NOMO-1 (cell line): ENCODE data around the gene ANKRD30A.
"Not testable (repeated sequence)": the region's sequence is repeated elsewhere in the genome, so short reads cannot be mapped to it uniquely, and the experiment has no call there.

Source experiments
- DNase-seq, 2 experiments: peaks; one replicate each; lab custom pipeline; 2025; ENCODE audit not compliant: unreplicated experiment in 2 of 2; lab: John Stamatoyannopoulos, UW

Gene ANKRD30A

GRCh38 chr10:37246637-37247036 is 121.2 kb downstream of the ANKRD30A start:
- DNase-seq, result no peak

GRCh38 chr10:37255837-37256236 is 130.4 kb downstream of the ANKRD30A start:
- DNase-seq, result not testable (repeated sequence)

GRCh38 chr10:37263304-37263703 is 137.9 kb downstream of the ANKRD30A start:
- no peak for DNase-seq

GRCh38 chr10:37268266-37268665 is 142.9 kb downstream of the ANKRD30A start:
- DNase-seq, result no peak

GRCh38 chr10:37269554-37270256 is 144.3 kb downstream of the ANKRD30A start:
- no peak for DNase-seq

GRCh38 chr10:37275216-37275777 is 149.9 kb downstream of the ANKRD30A start:
- no peak for DNase-seq

- no peak for DNase-seq
Observed at GRCh38 chr10:37285063-37285462, 159.7 kb downstream of the ANKRD30A start.

GRCh38 chr10:37289833-37290464 is 164.6 kb downstream of the ANKRD30A start:
- no peak for DNase-seq

GRCh38 chr10:37301271-37301670 is 175.9 kb downstream of the ANKRD30A start:
- DNase-seq, result no peak

GRCh38 chr10:37304036-37304435 is 178.6 kb downstream of the ANKRD30A start:
- no peak for DNase-seq

- no peak for DNase-seq
Observed at GRCh38 chr10:37314350-37314749, 189.0 kb downstream of the ANKRD30A start.

GRCh38 chr10:37314862-37315261 is 189.5 kb downstream of the ANKRD30A start:
- DNase-seq, result no peak

- DNase-seq, result no peak
Observed at GRCh38 chr10:37344413-37344812, 219.0 kb downstream of the ANKRD30A start.

GRCh38 chr10:37379991-37380390 is 254.6 kb downstream of the ANKRD30A start:
- DNase-seq, result no peak

GRCh38 chr10:37381271-37381670 is 255.9 kb downstream of the ANKRD30A start:
- DNase-seq, result no peak

- no peak for DNase-seq
Observed at GRCh38 chr10:37384923-37385322, 259.5 kb downstream of the ANKRD30A start.

- no peak for DNase-seq
Observed at GRCh38 chr10:37390926-37391325, 265.5 kb downstream of the ANKRD30A start.

GRCh38 chr10:37400774-37401173 is 275.4 kb downstream of the ANKRD30A start:
- DNase-seq, result not testable (repeated sequence)

- no peak for DNase-seq
Observed at GRCh38 chr10:37401225-37401624, 275.8 kb downstream of the ANKRD30A start.

- no peak for DNase-seq
Observed at GRCh38 chr10:37403776-37404175, 278.4 kb downstream of the ANKRD30A start.
